ENCODE measurements around the gene COL20A1. TPM values are rescaled to one million over a fixed set of nuclear protein-coding genes. Genes with fewer than 3 reads are reported as not detected.

Gene COL20A1
- total RNA-seq, 1 donor from 2014 or later = not detected

- ChIA-PET POLR2A (no interaction called here), CTCF (no interaction called here)
- Mint-ChIP-seq H3K9me3 (no peaks in the 10 kb centered on the region), H3K27ac (no peak overlapping the region), H3K36me3 (ENCODE audit: low read depth) (no peaks in the 10 kb centered on the region), H3K27me3 (peaks cover 22% of the 10 kb centered on the region), H3K4me1 (peaks cover 2% of the 10 kb centered on the region), H3K4me3 (no peak overlapping the region)
- intact Hi-C loops (cut with micrococcal nuclease) = no loop called here
- DNase-seq (no peak), ATAC-seq (ENCODE audit: low read depth) (no peak)
- TF ChIP-seq CTCF (IDR thresholded peaks at IDR 0.05) = no peak
These were observed 2.0 kb downstream of the COL20A1 start for GRCh38 chr20:63295018-63295417.

- H3K4me3 Mint-ChIP-seq = no peak overlapping the region
- CTCF ChIA-PET = no interaction called here
- ATAC-seq (ENCODE audit: low read depth) = no peak
- peaks cover 24% of the 10 kb centered on the region for H3K27me3 Mint-ChIP-seq
- intact Hi-C loops (cut with micrococcal nuclease) = no loop called here
- H3K27ac Mint-ChIP-seq = no peak overlapping the region
- no peaks in the 10 kb centered on the region for H3K36me3 Mint-ChIP-seq (ENCODE audit: low read depth)
- no peak for TF ChIP-seq CTCF (IDR thresholded peaks at IDR 0.05)
- H3K4me1 Mint-ChIP-seq = peaks cover 2% of the 10 kb centered on the region
- no peak for DNase-seq
- POLR2A ChIA-PET = no interaction called here
- no peaks in the 10 kb centered on the region for H3K9me3 Mint-ChIP-seq
These were observed 2.4 kb downstream of the COL20A1 start for GRCh38 chr20:63295422-63295821.

GRCh38 chr20:63295846-63296245 is 2.9 kb downstream of the COL20A1 start:
- ATAC-seq (ENCODE audit: low read depth) = no peak
- no peak overlapping the region for H3K4me3 Mint-ChIP-seq
- no peak overlapping the region for H3K27ac Mint-ChIP-seq
- H3K27me3 Mint-ChIP-seq = peaks cover 28% of the 10 kb centered on the region
- H3K36me3 Mint-ChIP-seq (ENCODE audit: low read depth) = no peaks in the 10 kb centered on the region
- TF ChIP-seq CTCF (IDR thresholded peaks at IDR 0.05) = no peak
- intact Hi-C loops (cut with micrococcal nuclease) = no loop called here
- H3K4me1 Mint-ChIP-seq = peaks cover 2% of the 10 kb centered on the region
- H3K9me3 Mint-ChIP-seq = peaks cover 2% of the 10 kb centered on the region
- POLR2A ChIA-PET = no interaction called here
- DNase-seq = no peak
- CTCF ChIA-PET = no interaction called here

- no peak overlapping the region for H3K4me3 Mint-ChIP-seq
These were observed 3.7 kb downstream of the COL20A1 start for GRCh38 chr20:63296531-63297299.

GRCh38 chr20:63297371-63297781 is 4.4 kb downstream of the COL20A1 start:
- H3K4me3 Mint-ChIP-seq = no peak overlapping the region
- DNase-seq = no peak
- H3K27me3 Mint-ChIP-seq = peaks cover 34% of the 10 kb centered on the region
- no peak overlapping the region for H3K27ac Mint-ChIP-seq
- ChIA-PET CTCF (no interaction called here), POLR2A (no interaction called here)
- TF ChIP-seq CTCF (IDR thresholded peaks at IDR 0.05) = no peak
- H3K4me1 Mint-ChIP-seq = peaks cover 2% of the 10 kb centered on the region
- peaks cover 6% of the 10 kb centered on the region for H3K9me3 Mint-ChIP-seq
- no peaks in the 10 kb centered on the region for H3K36me3 Mint-ChIP-seq (ENCODE audit: low read depth)
- intact Hi-C loops (cut with micrococcal nuclease) = no loop called here
- ATAC-seq (ENCODE audit: low read depth) = no peak

More at GRCh38 chr20:63296531-63297299, 3.7 kb downstream of the COL20A1 start:
- CTCF ChIA-PET = no interaction called here
- DNase-seq = no peak
- POLR2A ChIA-PET = no interaction called here
- TF ChIP-seq CTCF (IDR thresholded peaks at IDR 0.05) = no peak
- Mint-ChIP-seq H3K36me3 (ENCODE audit: low read depth) (no peaks in the 10 kb centered on the region), H3K9me3 (peaks cover 6% of the 10 kb centered on the region), H3K4me1 (peaks cover 2% of the 10 kb centered on the region), H3K27me3 (peaks cover 34% of the 10 kb centered on the region), H3K27ac (no peak overlapping the region)
- ATAC-seq (ENCODE audit: low read depth) = no peak
- intact Hi-C loops (cut with micrococcal nuclease) = no loop called here
